ENCODE measurements around the gene TBC1D13.
"Not testable (repeated sequence)": the region's sequence is repeated elsewhere in the genome, so short reads cannot be mapped to it uniquely, and the experiment has no call there.

The TBC1D13 gene

DNA sequence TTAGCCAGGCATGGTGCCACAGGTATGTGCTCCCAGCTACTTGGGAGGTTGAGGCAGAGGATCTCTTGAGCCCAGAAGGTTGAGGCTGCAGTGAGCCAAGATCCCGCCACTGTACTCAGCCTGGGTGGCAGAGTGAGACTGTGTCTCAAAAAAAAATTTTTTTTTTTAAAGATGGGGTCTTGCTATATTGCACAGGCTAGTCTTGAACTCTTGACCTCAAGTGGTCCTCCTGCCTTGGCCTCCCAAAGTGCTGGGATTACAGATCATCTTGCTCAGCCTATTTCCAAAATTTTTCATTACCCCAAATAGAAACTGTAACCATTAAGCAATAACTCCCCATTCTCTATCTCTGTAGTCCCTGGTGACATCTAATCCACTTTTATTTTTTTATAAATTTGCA is 4.4 kb upstream of the TBC1D13 start:
- in situ Hi-C loops (cut with MboI; ENCODE audit: low sequenced_read_pairs), result no loop called here

DNA sequence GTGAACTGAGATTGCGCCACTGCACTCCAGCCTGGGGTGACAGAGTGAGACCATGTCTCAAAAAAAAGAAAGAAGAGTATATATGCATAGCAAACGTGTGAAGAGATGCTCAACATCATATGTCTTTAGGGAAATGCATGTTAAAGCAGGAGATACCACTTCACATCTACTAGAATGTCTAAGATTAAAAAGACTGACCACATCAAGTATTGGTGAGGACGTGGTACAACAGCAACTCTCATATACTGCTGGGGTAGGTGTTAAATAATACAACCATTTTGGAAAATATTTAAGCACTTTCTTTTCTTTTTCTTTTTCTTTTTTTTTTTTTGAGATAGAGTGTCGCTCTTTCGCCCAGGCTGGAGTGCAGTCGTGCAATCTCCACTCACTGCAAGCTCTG is 1.6 kb upstream of the TBC1D13 start:
- in situ Hi-C loops (cut with MboI; ENCODE audit: low sequenced_read_pairs), result no loop called here

DNA sequence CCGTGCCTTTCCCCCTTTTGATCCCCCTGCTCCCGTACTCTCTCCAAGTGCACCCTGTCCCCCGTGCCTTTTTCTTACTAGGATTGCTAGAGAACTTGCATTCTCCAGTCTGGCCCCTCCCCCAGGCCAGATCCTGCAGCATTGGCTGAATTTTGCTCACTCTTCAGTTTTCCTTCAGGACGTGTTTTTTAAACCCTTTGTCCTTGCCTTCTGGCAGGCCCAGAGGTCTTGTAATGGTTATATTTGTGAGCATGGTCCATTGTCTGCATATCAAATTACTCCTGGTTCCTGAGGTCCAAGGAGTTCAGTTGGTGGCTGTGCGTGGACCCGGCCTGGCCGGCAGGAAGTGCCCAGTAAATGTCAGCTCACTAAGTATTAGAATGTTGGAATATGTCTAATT is 606 bp downstream of the TBC1D13 start:
- in situ Hi-C loops (cut with MboI; ENCODE audit: low sequenced_read_pairs), result no loop called here

DNA sequence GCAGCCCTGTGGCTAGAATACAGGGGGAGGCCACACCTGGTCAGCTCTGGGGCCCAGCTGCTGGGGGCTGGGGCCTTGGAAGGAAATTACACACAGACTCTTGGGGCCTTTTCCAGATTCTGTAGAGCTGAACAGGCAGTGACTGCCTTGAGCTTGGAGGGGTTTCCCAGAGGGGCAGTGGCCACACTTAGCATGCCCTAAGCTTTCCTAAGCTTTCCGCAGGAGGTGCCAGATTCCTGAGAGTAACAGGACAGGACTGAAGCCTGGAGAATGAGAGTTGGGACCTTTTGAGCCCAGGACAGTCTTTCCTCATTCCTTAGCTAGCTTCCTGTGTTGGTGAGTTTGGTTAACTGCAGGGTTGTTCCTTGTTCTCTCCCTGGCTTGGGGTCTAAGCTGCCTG is 1.4 kb downstream of the TBC1D13 start:
- in situ Hi-C loops (cut with MboI; ENCODE audit: low sequenced_read_pairs), result no loop called here

DNA sequence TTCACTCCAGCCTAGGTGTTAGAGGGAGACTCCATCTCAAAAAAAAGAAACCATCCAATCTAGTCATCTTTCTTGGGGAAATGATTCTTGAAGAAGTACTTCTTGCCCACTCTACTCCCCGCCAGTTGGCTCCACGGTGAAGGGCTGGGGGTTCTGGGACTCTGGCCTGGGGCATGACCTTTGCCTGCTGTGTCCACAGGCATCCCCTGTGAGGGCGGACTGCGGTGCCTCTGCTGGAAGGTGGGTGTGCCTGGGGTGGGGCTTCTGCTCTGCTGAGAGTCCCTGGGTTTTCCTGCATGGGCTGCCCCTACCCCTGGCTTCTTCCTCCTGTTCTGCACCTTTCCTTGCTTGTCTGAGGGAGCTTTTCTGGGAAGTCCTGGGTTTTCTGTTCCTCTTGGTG is 3.5 kb downstream of the TBC1D13 start:
- in situ Hi-C loops (cut with MboI; ENCODE audit: low sequenced_read_pairs), result no loop called here

DNA sequence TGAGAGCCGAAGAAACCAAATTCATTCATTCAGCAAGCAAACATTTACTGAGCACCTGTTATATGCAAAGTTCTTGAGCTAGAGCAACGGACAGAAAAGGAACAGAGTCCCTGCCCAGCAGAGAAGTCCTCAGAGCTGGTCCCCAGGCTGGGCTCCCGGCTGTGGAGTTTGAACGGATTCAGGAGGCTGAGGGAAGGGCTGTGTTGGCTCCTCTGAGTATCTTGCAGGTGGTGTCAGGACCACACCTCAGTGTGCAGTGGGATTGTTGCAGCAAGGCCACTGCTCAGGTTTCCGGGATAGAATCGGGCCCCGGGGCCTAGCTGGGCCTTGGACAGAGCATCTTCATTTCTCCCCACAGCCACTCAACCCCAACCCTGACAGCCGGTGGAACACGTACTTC is 5.1 kb downstream of the TBC1D13 start:
- in situ Hi-C loops (cut with MboI; ENCODE audit: low sequenced_read_pairs), result no loop called here

DNA sequence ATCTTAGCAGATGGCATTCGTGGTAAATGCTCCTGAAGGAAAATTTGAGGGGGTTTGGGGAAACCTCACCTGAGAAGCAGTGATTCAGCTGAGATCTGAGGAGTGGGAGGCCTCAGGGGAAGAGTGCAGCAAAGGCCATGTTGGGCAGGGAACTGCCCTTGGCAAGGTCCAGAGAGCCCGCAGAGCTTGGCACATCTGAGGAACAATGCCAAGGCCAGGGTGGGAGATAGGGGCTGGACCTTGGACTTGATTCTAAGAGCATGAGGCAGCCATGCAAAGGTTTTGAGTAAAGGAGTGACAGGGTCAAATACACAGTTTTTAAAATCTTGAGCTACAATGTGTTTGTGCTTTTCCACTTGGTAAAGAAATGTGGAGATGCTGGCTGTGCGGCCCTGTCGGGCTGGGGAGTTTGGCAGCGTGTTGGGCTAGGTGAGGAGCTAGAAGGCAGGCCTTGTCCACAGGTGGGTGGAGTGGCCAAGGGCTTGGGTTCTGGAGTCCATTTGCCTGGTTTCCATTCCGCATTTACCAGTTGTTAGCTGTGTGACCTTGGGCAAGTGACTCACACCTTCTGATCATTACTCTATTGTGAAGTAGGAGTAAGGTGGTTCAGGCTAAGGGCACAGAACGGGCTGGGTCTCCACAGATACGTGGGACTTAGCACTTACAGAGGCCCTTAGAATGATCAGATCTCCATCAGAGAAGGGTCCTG is 6.1 kb downstream of the TBC1D13 start:
- in situ Hi-C loops (cut with MboI; ENCODE audit: low sequenced_read_pairs), result no loop called here

DNA sequence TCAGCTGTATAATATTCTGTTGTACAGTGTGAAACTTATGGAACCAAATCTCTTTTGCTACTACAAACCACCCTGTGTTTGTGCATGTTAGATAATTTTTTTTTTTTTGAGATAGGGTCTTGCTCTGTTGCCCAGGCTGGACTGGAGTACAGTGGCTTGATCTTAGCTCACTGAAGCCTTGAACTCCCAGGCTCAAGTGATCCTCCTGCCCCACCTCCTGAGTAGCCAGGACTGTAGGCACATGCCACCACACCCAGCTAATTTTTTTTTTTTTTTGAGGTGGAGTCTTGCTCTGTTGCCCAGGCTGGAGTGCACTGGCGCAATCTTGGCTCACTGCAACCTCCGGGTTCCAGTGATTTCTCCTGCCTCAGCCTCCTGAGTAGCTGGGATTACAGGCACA is 7.9 kb downstream of the TBC1D13 start:
- in situ Hi-C loops (cut with MboI; ENCODE audit: low sequenced_read_pairs), result not testable (repeated sequence)

DNA sequence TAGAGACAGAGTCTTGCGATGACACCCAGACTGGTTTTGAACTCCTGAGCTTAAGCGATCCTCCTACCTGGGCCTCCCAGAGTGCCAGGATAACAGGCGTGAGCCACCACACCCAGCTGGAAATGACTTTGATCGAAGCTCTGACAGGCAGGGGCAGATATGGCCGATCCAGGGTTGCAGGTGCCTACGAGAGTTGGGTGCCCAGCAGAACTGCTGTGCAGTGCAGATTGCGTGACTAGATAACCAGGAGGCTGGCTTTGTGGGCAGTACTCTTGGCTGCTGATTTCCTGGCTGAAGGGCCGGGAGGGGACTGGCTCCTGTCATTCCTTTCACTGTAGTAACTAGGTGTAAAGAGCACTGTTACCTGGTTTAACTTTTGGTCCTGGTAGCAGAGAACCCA is 11.8 kb downstream of the TBC1D13 start:
- in situ Hi-C loops (cut with MboI; ENCODE audit: low sequenced_read_pairs), result no loop called here

DNA sequence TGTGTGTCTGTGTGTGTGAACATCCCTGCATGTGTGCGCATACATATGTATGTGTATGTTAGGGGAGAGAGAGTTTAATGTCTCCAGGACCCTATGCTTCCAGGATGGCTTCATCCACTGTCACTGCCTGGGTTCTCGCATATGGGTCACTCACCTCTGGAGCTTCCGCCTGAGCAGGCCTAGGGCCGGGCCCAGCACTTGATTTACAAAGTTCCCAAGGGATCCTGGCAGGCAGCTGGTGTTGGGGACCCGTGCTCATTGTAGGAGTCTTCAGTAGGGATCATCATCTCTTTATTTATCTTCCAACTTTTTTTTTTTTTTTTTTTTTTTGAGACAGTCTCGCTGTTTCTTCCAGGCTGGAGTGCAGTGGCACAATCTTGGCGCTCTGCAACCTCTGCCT is 13.0 kb downstream of the TBC1D13 start:
- in situ Hi-C loops (cut with MboI; ENCODE audit: low sequenced_read_pairs), result no loop called here

DNA sequence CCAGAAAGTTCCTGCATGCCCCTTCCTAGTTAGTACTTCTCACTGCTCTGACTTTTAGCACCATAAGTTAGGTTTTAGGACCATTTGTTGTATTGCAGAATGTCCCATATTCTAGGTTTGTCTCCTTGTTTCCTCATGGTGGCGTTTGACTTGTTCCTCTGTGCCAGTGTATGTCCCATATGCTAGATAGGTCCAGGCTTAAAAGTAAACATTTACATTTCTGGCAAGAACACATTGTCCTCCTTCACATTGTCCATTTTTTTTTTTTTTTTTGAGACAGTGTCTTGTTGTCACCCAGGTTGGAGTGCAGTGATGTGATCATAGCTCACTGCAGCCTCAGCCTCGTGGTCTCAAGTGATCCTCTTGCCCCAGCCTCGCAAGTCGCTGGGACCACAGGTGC is 15.4 kb downstream of the TBC1D13 start:
- in situ Hi-C loops (cut with MboI; ENCODE audit: low sequenced_read_pairs), result no loop called here

DNA sequence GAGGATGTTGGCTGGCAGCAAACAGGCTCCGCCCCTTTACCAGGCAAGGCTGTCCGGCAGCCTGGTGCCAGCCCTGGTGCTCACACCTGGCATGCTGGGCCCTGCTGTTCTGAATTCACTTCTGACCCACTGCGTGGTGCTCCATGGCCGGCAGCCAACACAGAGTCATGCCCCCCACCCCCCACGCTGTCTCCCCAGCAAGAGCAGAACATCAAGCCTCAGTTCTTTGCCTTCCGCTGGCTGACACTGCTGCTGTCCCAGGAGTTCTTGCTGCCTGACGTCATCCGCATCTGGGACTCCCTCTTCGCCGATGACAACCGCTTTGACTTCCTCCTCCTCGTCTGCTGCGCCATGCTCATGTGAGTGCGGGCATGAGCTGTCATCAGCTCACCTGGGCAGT is 18.6 kb downstream of the TBC1D13 start:
- in situ Hi-C loops (cut with MboI; ENCODE audit: low sequenced_read_pairs), result no loop called here

DNA sequence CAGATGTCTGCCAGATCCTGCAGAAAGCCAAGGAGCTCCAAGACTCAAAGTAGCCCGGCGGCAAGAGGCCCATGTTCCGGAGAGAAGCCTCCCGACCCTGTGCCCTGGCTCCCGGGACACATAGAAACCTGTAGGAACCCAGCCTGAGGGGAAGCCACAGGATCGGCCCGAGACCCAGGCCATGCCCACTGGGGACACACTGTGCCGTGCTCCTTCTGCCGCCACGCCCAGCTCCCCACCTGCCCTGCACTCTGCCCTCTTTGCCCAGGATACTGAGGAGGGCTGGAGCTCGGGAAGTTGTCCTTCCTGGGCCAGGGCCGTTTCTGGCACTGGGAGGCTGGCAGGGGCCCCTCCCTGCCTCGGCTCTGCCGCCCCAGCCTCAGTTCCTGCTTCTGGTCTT is 20.8 kb downstream of the TBC1D13 start:
- in situ Hi-C loops (cut with MboI; ENCODE audit: low sequenced_read_pairs), result no loop called here

DNA sequence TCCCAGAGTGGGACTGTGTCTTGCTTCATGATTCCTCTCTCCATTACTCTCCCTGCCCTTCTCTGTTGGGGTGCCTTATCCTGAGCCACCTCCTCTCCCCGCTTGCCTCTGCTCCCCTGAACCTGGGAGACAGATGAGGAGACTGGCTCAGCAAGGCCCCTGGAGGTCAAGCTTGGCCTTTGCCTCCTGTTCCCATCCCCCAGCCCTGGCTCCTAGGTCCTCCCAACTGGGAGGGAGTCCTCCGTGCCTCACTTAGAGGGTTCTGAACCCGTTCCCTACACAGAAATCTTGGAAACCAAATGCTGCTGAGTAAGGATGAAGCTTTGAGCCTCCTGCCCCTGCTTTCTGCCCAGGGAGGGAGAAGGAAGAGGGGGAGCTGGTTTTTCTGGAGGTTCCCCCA is 21.5 kb downstream of the TBC1D13 start:
- in situ Hi-C loops (cut with MboI; ENCODE audit: low sequenced_read_pairs), result no loop called here

DNA sequence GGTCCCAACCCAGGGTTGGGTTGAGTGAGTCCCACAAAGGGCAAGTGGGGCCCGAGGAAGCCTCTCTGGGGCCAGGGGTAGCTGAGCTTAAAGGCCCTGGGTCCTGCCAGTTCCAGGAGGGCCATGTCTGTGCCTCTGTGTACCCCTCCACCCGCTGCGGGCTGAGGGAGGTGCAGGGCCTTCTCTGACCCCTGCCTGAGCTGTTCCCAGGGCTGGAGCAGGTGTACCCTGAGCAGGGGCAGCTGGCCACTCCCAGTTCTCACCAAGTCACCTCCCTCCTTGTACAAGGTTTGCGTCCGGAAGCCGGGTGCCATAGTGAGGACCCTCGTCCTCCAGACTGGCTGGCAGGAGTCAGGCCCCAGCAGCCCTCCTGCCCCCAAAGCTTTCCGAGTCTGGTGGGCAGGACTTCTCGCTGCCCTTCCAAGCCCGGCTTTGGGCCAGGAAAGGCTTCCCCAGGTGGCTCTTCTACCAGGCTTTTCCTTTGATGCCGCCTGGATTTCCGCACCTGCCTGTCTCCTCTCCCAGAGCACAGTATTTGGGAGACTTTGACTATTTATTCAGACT is 22.1 kb downstream of the TBC1D13 start:
- in situ Hi-C loops (cut with MboI; ENCODE audit: low sequenced_read_pairs), result no loop called here

DNA sequence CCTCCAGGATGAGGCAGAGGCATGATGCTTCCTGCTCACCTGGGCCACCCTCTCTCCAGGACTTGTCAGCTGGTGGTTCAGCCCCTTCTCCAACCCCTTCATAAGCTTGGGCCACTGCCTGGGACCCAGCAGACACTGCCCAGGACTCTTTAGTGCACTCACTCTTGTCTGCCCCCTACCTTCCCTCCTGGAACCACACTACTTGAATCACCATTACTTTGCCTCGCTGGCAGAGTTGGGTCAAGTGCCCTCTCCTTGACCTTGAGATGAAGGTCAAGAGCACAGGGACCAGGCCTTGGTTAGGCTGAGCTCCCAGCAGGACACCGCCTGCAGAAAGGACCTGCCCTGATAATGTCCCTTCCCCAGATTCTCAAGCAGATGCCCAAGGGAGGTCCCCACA is 22.8 kb downstream of the TBC1D13 start:
- in situ Hi-C loops (cut with MboI; ENCODE audit: low sequenced_read_pairs), result no loop called here

DNA sequence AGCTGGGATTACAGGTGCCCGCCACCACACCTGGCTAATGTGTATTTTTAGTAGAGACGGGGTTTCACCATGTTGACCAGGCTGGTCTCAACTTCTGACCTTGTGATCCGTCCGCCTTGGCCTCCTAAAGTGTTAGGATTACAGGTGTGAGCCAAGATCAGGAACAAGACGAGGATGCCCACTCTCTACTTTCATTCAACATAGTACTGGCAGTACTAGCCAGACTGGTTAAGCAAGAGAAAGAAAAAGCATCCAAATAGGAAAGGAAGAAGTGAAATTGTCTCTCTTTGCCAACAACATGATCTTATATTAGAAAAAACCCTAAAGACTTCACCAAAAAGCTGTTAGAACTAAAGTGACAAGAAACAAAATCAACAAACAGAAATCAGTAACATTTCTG is 23.8 kb downstream of the TBC1D13 start:
- in situ Hi-C loops (cut with MboI; ENCODE audit: low sequenced_read_pairs), result no loop called here

DNA sequence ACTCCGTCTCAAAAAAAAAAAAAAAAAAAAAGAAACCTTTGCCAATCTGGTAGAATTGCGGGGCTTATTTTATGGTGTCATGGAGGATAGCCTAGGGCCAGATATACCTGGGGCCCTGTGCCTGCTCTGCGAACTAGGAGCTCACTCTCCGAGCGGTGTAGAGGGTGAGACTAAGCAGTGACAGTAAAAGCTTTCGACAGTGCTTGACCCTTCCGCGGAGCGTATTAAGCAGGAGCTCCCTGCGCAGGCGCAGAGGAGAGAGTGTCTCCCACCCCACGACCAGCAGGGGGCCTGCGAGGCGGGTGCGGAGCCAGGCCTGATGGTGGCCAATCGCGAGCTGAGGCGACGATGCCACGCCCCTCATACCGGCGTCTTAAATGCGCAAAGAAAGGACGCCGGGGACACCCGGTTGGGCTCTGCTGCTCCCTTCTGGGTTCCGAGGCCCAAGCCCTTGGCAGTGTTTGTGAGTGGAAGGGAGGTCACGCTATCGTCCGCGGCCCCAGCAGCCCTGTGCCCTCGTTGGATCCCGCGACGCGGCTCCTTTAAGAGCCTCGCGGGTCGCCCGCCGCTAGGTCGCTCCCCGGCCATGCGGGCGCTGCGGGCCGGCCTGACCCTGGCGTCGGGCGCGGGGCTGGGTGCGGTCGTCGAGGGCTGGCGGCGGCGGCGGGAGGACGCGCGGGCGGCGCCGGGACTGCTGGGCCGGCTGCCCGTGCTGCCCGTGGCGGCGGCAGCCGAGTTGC is 31.2 kb downstream of the TBC1D13 start, which contains the start of gene ENDOG:
Gene ENDOG, plus strand, starts transcription at position 402 of the 740 bp plus-strand sequence. Its CDS starts 185 bp downstream, at position 587.
- in situ Hi-C loops (cut with MboI; ENCODE audit: low sequenced_read_pairs), result no loop called here

DNA sequence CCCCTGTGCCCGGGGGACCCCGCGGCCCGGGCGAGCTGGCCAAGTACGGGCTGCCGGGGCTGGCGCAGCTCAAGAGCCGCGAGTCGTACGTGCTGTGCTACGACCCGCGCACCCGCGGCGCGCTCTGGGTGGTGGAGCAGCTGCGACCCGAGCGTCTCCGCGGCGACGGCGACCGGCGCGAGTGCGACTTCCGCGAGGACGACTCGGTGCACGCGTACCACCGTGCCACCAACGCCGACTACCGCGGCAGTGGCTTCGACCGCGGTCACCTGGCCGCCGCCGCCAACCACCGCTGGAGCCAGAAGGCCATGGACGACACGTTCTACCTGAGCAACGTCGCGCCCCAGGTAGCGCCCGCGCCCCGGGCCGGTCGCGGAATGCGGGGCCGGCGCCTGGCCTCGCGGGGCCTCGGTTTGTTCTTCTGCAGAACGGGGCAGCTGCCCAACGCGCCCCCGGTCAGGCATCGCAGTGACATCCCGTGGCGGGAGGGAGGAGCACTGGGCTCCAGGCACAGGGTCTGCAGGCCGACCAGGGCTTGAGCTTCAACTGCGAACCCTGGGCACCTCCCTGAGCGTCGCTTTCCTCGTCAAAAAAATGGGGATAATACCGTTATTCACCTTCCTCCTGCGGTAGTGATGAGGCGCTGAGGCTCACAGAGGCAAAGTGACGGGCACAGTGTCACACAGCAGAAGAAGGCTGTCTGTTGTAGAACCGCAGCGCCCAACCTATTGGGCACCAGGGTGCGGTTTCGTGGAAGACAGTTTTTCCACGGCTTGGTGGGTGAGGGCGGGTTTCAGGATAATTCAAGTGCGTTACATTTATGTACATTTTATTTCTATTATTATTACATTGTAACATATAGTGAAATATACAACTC is 32.0 kb downstream of the TBC1D13 start:
- in situ Hi-C loops (cut with MboI; ENCODE audit: low sequenced_read_pairs), result no loop called here

DNA sequence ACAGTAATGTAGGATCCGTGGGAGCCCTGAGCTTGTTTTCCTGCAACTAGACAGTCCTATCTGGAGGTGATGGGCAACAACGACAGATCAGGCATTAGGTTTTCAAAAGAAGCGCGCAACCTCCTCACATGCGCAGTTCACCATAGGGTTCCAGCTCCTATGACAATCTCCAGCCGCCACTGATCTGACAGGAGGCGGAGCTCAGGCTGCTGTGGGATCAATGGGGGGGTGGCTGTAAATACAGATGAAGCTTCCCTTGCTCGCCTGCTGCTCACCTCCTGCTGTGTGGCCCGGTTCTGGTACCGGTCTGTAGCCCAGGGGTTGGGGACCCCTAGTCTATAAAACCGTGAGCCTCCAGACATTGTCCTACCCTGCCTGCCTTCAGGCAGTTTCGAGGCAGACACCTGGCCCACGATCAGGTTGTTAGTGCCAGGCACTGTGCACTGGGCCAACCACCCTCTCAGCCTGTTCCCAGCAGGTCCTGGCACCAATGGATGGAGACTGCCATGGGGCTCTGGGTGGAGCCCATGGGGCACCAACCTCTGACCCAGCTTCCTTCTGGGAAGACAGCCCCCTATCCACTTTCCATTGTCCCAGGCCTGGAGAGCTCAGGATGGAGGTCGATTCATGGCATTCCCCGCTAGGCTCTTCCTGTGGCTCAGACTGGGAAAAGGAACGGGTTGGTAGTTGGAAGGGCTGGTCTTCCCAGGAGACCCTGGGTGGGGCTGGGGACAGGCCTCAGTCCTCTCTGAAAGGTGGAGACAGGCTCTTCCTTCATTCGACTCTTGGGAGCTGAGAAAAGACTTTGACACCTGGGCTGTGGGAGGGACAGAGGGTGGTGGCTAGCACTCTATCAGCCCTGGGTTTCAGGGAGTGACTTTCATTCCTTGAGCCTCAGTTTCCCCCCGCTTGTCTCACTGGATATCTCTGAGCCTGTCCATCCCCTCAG is 32.9 kb downstream of the TBC1D13 start:
- in situ Hi-C loops (cut with MboI; ENCODE audit: low sequenced_read_pairs), result no loop called here

All from HL-60/S4 treated with retinoic acid at 250 ng/mL for 4 days and 3 days (cell line).